Head of caudate nucleus (tissue), 42 donors: ENCODE data around the gene TMX1.

ENCODE experiments used
- DNase-seq, 42 donors: peaks; one replicate each; pipeline versions ENCODE4 v3.0.0 to v3.0.0-alpha.2; 2020 to 2021; ENCODE audit warnings: mixed read lengths in 7 of 42
- intact Hi-C: fragments of 100-400 bp; cut with DNase I; formaldehyde crosslinking; loops from one replicate; pipeline ENCODE4 v1.15.0; 2022

Gene TMX1

DNA sequence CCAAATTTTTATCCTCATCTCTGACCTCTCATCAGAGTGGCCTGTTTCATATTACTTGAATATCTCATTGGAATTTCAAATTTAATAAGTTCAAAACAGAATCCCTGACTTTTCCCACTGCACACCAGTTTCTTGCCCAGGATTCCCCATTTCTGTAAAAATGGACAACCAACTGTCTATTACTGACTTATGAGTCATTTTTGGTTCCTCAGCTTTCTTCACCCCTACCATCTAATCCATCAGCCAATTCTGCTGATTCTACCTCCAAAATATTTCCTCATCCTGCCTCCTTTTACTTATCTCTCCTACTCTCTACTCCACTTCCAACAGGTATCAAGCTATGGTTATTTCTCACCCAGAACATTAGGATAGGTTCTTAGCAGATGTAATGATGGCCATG lies 44.2 kb downstream of the TMX1 start:
- DNase-seq, result no peak
- intact Hi-C loops, result loop anchor here (5.0 kb wide), 2 partner anchors 368 to 493 kb away; partner anchors contain the start of gene FRMD6

DNA sequence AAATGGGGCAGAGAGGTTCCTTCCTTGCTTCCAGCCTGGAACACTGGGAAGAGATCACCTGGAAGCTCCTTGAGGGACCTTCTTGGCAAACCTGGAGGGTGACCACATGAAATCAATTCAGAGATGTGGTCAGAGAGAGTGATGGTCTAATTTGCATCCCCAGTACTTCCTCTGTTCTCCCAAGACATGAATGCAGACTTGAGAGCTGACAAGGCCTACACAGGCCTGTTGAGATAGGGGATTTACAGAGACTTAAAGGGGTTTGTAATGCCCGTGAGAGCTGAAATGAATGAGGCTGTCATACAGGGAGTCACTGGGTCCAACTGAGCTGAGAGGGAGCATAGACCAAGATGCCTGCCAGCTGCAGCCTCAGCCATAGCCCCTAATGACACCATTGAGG lies 45.1 kb downstream of the TMX1 start:
- DNase-seq, result no peak
- intact Hi-C loops, result no loop called here

DNA sequence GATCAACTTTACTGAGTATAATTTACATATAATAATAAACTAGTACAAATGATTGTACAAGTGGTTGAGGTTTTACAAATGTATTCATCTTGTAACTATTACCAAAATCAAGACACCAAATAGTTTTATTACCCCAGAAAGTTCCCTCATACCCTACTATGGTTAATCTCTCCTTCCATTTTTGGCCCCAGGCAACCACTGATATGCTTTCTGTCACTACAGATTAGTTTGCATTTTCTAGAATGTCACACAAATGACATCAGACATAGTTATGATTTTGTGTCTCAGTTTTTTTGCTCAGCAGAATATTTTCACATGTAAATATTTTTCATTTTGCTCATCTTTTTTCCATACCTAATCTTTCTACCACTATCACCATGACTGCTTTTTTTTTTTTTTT lies 49.1 kb downstream of the TMX1 start:
- DNase-seq, result no peak
- intact Hi-C loops, result no loop called here

DNA sequence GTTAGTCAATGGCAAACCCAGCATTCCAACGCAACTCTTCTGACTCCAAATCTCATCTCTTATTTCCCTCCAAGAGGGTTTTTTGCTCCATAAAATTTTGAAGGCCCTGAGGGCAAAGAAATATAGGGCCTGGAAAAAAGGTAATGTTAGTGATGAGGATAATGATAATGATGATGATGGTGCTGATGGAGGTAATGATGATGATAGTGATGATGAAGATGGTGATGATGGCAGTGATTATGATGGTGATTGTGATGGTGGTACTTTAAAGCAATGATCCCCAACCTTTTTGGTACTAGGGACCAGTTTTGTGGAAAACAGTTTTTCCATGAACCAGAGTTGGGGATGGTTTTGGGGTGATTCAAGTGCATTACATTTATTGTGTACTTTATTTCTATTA lies 50.1 kb downstream of the TMX1 start:
- DNase-seq, result no peak
- intact Hi-C loops, result no loop called here

DNA sequence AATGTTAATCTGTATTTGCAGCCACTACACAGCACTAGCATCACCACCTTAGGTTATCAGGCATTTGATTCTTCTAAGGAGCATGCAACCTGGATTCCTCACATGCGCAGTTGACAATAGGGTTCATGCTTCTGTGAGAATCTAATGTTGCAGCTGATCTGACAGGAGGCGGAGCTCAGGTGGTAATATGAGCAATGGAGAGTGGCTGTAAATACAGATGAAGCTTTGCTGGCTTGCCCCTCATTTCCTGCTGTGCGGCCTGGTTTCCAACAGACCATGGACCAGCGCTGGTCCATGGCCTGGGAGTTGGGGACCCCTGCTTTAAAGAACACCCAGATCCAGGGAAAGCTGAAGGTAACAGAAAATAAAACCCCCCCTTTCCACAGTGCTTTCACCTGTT lies 51.0 kb downstream of the TMX1 start:
- intact Hi-C loops, result no loop called here

DNA sequence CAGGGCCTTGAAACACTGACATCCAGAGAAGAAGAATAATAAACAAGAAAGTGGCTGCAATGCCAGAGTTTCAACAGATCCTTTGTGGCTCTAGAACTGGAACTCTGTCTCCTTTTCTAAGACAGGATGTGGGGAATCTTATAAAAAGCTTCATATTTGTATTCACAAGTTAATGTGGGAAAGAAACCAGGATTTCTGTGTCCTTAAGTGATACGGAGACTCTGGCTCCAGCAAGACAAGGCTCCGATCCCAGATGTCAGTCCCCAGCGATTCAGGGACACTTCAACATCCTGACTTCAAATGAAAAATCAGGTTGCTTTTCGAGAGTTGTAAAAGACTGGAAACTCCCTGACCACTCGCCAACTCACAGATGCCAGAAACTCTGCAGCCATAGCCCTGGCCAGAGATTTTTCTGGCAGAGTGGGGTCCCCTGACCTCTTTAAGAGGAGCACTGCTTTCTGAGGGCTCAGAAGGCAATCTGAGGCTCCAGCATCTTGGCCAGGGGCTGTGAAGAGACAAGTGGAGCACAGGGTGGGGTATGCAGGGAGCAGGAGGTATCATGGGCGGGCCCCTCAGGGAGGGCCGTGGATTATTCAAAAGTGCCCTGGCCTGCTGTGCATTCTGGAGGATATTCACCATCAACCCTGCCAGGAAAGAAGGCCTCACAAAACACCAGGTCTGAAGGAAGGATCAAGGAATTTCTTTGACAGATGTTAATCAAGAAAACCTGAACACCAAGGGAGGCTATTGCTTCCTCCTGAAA lies 53.3 kb downstream of the TMX1 start:
- intact Hi-C loops, result no loop called here
- peak in 7 of 42 donors; percentile 4 to 38 (median 17) for DNase-seq

More for the DNA sequence above, 51.0 kb downstream of the TMX1 start:
- DNase-seq, result no peak

DNA sequence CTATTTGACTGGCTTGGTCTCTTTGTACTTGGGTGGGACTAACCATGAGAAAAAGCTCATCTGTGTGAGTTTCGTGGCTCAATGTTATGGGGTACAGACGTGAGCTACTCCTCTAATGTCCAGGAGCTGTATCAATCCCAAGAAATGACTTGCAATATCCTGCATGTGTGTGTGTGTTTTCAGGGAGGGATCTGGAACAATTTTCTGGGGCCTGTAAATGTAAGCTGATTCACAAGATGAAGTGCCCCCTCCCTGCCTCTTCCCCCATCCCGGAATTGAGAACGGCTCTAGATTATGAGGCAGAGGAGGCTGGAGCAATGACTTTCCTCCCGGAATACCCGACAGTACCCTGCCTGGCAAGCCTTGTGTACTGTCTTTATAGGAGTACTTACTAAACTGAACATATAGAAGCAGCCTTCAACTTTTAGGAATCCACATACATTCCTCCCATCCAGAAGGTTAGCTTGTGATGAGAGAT lies 53.9 kb downstream of the TMX1 start:
- DNase-seq, result no peak
- intact Hi-C loops, result no loop called here

DNA sequence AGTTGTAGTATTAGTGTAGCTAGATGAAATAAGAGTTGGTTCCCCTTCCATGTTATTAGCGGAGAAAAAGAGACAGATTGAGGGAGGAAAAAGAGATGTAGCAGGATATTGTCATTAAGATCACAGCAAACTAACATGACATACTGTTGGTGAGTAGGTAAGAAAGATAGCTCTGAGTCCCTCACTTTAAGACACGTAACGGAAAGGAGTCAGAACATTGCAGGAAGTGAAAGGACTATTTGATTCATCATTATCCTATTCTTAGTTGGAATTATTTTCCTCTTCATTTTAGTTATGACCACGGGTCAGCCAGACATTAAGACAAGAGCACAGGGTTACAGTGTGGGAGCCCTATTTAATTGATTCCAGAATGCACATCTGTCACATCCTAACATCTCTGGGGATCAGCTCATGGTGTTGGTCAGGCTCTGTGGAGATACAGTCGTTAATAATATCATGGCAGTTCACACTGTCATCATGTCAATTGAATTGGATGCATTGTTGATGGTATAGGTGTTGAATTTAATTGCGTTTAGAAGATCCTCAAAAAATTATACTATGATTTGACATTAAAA lies 55.0 kb downstream of the TMX1 start:
- intact Hi-C loops, result no loop called here
- no peak for DNase-seq

DNA sequence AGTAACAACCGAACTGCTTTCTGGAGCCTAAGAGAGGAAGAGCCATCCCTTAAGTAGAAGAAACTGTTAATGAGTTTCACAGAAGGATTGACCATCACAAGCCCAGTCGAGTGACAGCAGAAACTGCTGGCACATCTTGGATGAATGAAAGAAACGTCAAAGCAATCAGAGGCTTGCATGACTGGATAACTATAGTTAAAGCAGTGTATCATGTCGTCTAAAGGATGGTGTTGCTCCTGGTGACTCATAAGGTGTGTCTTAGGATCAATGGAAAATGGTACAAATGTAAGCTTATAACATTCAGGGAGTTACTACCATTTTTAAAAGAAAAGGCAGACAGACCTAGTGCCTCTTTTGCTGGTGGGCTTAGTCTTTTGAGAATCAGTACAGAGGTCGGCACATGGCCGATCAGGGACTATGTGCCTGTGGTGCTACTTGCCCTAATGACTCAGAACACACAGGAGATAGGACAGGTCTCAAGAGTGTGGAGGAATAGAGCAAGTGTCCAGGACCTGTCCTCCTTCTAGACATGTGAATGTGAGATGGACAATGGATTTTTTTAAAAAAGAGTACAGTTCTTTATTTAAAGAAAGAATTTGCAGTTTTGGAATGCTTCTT lies 55.7 kb downstream of the TMX1 start:
- no peak for DNase-seq
- intact Hi-C loops, result no loop called here

DNA sequence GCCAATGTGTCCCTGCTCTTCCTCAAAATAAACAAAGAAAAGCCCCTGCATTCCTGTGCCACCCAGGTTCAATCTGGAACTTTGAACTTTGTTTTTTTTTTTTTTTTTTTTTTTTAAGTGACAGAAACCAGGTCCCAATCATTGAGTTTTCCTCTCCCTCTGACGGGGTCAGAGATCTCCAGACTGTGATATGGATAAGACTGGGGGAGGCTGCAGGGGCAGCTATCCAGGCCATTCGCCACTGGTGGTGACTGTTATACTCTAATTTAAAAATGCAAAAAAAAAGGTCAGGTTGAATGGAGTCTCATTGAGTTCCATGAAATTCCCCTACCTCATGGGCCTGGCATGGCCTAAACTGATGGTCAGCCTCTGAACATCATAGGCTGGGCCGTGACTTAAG lies 57.0 kb downstream of the TMX1 start:
- DNase-seq, result no peak
- intact Hi-C loops, result no loop called here

DNA sequence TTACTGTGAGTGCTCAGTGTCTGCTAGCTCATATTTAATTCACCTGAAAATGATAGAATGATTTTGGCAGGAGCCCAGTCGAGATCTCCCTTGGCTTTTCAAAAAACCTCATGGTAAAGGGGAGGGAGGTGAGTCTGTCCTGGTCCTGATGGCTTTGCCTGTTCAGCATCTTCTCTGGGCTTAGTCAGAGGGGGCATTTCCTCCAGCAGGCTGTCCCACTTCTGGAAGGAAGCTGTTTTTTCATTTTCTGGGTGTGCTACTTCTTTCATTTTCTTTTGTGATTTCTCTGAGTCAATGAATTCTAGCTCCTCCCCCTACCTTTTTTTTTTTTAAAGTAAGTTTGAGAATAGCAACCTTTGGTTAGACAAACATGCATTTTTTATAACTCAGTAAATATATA lies 58.8 kb downstream of the TMX1 start:
- DNase-seq, result no peak
- intact Hi-C loops, result no loop called here

DNA sequence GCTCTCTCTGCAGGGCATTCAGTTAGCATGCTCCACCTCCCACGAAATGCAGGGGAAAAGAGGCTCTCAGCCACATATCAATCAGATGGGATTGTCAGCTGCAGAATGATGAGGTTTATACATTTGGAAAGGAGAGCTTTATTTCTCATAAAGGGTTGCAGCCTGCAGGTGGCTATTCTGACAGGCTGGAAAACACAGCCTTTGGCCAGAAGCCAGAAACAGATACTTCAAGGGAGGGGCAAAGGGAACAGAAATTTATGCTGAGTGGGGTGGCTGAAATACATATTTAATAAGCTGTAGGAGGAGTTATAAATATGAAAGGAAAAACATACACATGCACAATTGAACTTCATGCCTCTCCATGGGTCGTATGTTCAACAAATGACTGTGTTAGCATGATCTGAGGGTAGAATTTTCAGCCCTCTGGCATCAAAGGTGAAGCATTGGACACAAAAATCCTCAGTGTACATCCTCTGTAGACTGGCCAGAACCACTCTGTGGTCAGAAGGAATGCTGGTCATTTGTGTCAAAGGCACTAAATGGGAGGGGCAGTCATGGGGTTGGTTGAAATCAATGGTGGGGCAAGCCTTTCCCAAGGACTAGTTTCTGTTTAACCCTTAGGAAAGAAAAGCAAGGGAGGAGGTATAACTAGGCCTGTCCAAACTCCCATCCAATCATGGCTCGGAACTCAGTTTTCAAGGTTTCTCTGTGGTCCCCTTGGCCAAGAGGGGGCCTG lies 62.4 kb downstream of the TMX1 start:
- no peak for DNase-seq
- intact Hi-C loops, result no loop called here

DNA sequence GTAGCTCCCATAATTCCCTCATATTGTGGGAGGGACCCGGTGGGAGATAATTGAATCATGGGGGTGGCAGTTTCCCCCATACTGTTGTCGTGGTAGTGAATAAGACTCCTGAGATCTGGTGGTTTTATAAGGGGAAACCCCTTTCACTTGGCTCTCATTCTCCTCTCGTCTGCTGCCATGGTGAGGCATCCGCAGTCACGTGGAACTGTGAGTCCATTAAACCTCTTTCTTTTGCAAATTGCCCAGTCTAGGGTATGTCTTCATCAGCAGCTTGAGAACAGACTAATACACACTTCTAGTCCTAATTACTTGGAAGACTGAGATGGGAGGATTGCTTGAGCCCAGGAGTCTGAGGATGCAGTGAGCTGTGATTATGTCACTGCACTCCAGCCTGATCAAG lies 64.4 kb downstream of the TMX1 start:
- intact Hi-C loops, result no loop called here

DNA sequence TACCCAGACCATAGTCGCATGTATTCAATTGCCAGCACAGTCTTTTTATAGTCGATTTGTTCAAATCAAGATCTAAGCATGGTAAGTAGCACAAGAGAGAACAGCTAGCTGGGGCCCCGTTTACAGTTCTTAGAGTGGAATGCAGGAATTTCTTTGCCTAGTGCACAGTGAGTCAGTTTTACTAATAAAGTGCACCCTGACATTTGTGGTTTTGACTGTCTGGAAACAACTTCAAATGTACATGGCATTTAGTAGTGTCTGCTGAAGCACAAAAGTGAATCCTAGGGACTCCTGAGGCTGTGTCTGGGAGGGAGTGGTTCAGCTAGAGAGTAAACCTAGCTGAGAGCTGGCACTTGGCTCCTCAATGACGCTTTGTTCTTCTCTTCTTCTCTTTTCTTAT lies 64.9 kb downstream of the TMX1 start:
- no peak for DNase-seq
- intact Hi-C loops, result no loop called here

More for the DNA sequence above, 64.4 kb downstream of the TMX1 start:
- no peak for DNase-seq

DNA sequence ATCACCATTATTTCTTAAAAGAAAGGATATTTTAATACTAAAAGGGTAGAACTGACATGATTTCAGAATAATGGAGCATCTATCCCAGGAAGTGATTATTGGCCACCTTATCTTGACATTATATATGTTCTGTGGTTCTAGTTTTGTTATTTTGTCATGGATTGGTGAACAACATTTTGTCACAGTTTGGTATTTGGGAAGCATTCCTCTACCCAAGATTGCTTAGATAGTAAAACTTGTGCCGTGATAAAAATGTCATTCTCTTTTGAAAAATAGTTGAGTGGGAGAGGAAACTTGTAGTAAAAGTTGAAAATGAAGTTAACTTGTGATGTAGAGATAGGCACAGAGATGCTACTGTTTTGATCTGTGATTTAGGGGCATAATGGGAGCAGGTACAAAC lies 65.7 kb downstream of the TMX1 start:
- DNase-seq, result no peak
- intact Hi-C loops, result no loop called here
